Astrocyte (in vitro differentiated cells and primary cell): ENCODE measurements around the gene LGALS3.

ENCODE experiments used
- CTCF ChIP-seq: IDR thresholded peaks from 2 replicates; pipeline ENCODE4 v1.5.1; 2011; ENCODE audit warnings: low read depth, mild to moderate bottlenecking, inconsistent platforms, low read length, moderate library complexity; ENCODE audit not compliant: insufficient read depth
- EZH2 ChIP-seq: IDR thresholded peaks from 2 replicates; pipeline ENCODE4 v1.6.1; 2012; ENCODE audit warnings: mild to moderate bottlenecking, low read length, inconsistent platforms; ENCODE audit not compliant: insufficient read depth

- no peak for TF ChIP-seq CTCF
- no peak for TF ChIP-seq EZH2
Measured at GRCh38 chr14:55103005-55103640, 25.9 kb upstream of the LGALS3 start.
